Liver (tissue), 9 donors: ENCODE measurements around the gene CSPG5. TPM values are rescaled to one million over a fixed set of nuclear protein-coding genes. Genes with fewer than 3 reads are reported as not detected.

Experiments used
- DNase-seq: peaks from one replicate; pipeline ENCODE4 v3.0.0-alpha.2; 2017; ENCODE audit warnings: low spot score
- H3K27ac ChIP-seq, 2 donors: one replicate each; pipeline ENCODE4 v1.7.0; 2013; ENCODE audit warnings: inconsistent platforms in 2 of 2, low read length in 2 of 2, control low read depth in 1 of 2, low read depth in 1 of 2, mild to moderate bottlenecking in 1 of 2
- H3K27me3 ChIP-seq, 4 donors: one replicate each; pipeline versions ENCODE4 v1.6.1 to v1.7.0; 2013; ENCODE audit warnings: low read length in 3 of 4, inconsistent platforms in 1 of 4, mild to moderate bottlenecking in 1 of 4, moderate library complexity in 1 of 4; ENCODE audit not compliant: control insufficient read depth in 4 of 4, insufficient read depth in 4 of 4
- H3K36me3 ChIP-seq, 4 donors: one replicate each; pipeline versions ENCODE4 v1.6.1 to v1.7.0; 2013; ENCODE audit warnings: low read length in 3 of 4, mild to moderate bottlenecking in 3 of 4, low read depth in 1 of 4, moderate library complexity in 1 of 4; ENCODE audit not compliant: control insufficient read depth in 4 of 4, insufficient read depth in 3 of 4
- H3K4me1 ChIP-seq, 4 donors: one replicate each; pipeline versions ENCODE4 v1.6.1 to v1.7.0; 2013; ENCODE audit warnings: low read length in 3 of 4, mild to moderate bottlenecking in 3 of 4, moderate library complexity in 1 of 4; ENCODE audit not compliant: control insufficient read depth in 4 of 4, insufficient read depth in 4 of 4
- H3K4me3 ChIP-seq, 3 donors: one replicate each; pipeline versions ENCODE4 v1.6.1 to v1.7.0; 2013; ENCODE audit warnings: low read length in 3 of 3, control low read depth in 1 of 3, low read depth in 1 of 3, mild to moderate bottlenecking in 1 of 3
- H3K9ac ChIP-seq, 2 donors: one replicate each; pipeline ENCODE4 v1.7.0; 2013; ENCODE audit warnings: low read length in 2 of 2, mild to moderate bottlenecking in 2 of 2, moderate library complexity in 2 of 2, control low read depth in 1 of 2, low read depth in 1 of 2
- H3K9me3 ChIP-seq, 4 donors: one replicate each; pipeline versions ENCODE4 v1.6.1 to v1.7.0; 2013; ENCODE audit warnings: low read length in 3 of 4; ENCODE audit not compliant: control insufficient read depth in 4 of 4
- ATF3 ChIP-seq: IDR thresholded peaks from 2 replicates; pipeline ENCODE4 v1.6.1; 2016; ENCODE audit warnings: antibody characterized with exemption
- EGR1 ChIP-seq, 2 donors: IDR thresholded peaks; 2 replicates each; pipeline ENCODE4 v1.6.1; 2016 to 2018; ENCODE audit warnings: antibody characterized with exemption in 2 of 2, low read depth in 2 of 2
- FOXA1 ChIP-seq: IDR thresholded peaks from 2 replicates; pipeline ENCODE4 v1.6.1; 2016; ENCODE audit warnings: antibody characterized with exemption
- FOXA2 ChIP-seq: IDR thresholded peaks from 2 replicates; pipeline ENCODE4 v1.6.1; 2016; ENCODE audit warnings: antibody characterized with exemption
- GABPA ChIP-seq, 2 donors: IDR thresholded peaks in 1 of 2; conservative IDR thresholded peaks in 1 of 2; 2 replicates each; pipeline ENCODE4 v1.6.1; 2016; ENCODE audit warnings: antibody characterized with exemption in 2 of 2, mild to moderate bottlenecking in 1 of 2, moderate library complexity in 1 of 2
- HNF4A ChIP-seq, 2 donors: conservative IDR thresholded peaks; 2 replicates each; pipeline ENCODE4 v1.6.1; 2016; ENCODE audit warnings: antibody characterized with exemption in 2 of 2, mild to moderate bottlenecking in 2 of 2
- HNF4G ChIP-seq: IDR thresholded peaks from 2 replicates; pipeline ENCODE4 v1.6.1; 2016; ENCODE audit warnings: antibody characterized with exemption
- JUND ChIP-seq, 2 donors: IDR thresholded peaks; 2 replicates each; pipeline ENCODE4 v1.6.1; 2016; ENCODE audit warnings: antibody characterized with exemption in 2 of 2
- MAX ChIP-seq: IDR thresholded peaks from 2 replicates; pipeline ENCODE4 v1.6.1; 2016; ENCODE audit warnings: antibody characterized with exemption
- NR2F2 ChIP-seq: IDR thresholded peaks from 2 replicates; pipeline ENCODE4 v1.6.1; 2016; ENCODE audit warnings: antibody characterized with exemption
- RAD21 ChIP-seq, 2 donors: IDR thresholded peaks; 2 replicates each; pipeline ENCODE4 v1.6.1; 2016; ENCODE audit warnings: antibody characterized with exemption in 2 of 2, mild to moderate bottlenecking in 2 of 2
- RXRA ChIP-seq, 2 donors: IDR thresholded peaks; 2 replicates each; pipeline ENCODE4 v1.6.1; 2017 to 2018; ENCODE audit warnings: antibody characterized with exemption in 2 of 2, mild to moderate bottlenecking in 1 of 2
- SP1 ChIP-seq: IDR thresholded peaks from 2 replicates; pipeline ENCODE4 v1.6.1; 2018; ENCODE audit warnings: antibody characterized with exemption, mild to moderate bottlenecking
- TAF1 ChIP-seq: conservative IDR thresholded peaks from 2 replicates; pipeline ENCODE4 v1.6.1; 2016; ENCODE audit warnings: antibody characterized with exemption, mild to moderate bottlenecking
- YY1 ChIP-seq: IDR thresholded peaks from 2 replicates; pipeline ENCODE4 v1.6.1; 2016; ENCODE audit warnings: antibody characterized with exemption, mild to moderate bottlenecking
- ZBTB33 ChIP-seq: IDR thresholded peaks from 2 replicates; pipeline ENCODE4 v1.6.1; 2016; ENCODE audit warnings: antibody characterized with exemption
- WGBS: extraction: QIAGEN DNeasy Blood & Tissue Kit; methylation state at CpG from one replicate; pipeline ENCODE4 v1.1.7; 2013; 5-methylcytosine and 5-hydroxymethylcytosine counted together
- polyA plus RNA-seq, 2 donors: library from polyadenylated mRNA; stranded (reverse) in 1 of 2; unstranded in 1 of 2; fragments of 200-250 nt in 1 of 2; fragments of >200 nt in 1 of 2; fragmentation: Nextera tagmentation in 1 of 2; extraction: Ambion mirVana in 1 of 2; gene quantifications; one replicate each; pipeline versions ENCODE4 v1.2.1 to v1.2.3, GENCODE V29; 2013 to 2015
- total RNA-seq, 2 donors: library from RNA; depleted of rRNA; stranded (reverse); fragments of >200 nt; gene quantifications; one replicate each; pipeline ENCODE4 v1.2.3, GENCODE V29; 2014
- TF ChIP-seq, protein P1 (sequence below): IDR thresholded peaks from 2 replicates; pipeline ENCODE4 v1.6.1; 2016; ENCODE audit warnings: antibody characterized with exemption, mild to moderate bottlenecking
- TF ChIP-seq, protein P2 (sequence below): fragments of 150-350 bp; IDR thresholded peaks from 2 replicates; pipeline ENCODE4 v1.5.1; 2017; ENCODE audit warnings: improper control_type of control experiment, low read depth, low read length; ENCODE audit not compliant: missing input control
- donor health status: healthy.
- donor health status: healthy.
- donor health status: healthy.
- donor health status: healthy.
- donor health status: healthy.

CSPG5 gene
- total and polyA plus RNA-seq, 4 donors: 0.25 to 0.42 (median 0.33) TPM; not detected in 1

DNA sequence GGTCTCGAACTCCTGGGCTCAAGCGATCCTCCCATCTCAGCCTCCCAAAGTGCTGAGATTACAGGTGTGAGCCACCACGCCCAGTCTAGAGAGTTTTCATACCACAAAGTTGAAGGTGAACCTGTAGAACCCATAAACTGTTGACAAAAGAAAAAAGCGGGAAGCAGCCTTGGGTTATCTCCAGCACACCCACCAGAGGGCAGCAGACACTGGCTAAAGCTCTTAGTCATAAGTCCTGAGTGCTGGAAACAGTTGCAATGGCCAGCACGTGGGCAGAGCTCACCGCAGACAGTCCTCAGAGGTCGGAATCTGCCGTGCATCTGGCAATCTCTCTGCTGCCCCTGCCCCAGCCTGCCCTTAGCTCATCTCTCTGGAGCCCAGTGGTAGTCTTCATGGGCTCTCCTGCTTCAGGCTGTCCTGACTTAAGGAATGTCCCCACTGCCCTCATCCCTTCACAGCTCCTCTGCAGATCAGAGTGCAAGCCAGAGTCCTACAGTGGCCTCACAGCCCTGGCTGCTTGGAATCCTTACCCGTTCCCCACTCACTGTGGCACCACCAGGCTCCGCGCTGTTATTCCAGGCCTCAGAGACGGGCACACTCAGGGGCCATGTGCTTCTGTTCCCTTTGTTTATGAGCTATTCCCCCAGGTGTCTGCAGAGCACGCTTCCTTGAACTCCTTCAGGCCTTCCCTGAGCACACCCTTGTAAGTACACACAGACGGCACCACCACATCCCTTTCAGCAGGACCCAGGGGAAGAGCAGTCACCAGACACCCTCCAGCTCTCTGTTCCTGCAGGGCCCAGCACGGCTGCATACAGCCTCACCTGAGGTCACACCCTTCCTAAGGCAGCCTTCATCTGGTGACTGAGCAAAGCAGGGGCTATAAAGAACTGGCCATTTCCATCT is 56.3 kb downstream of the CSPG5 start:
- 34% methylated on average over 15 of the region's 15 CpGs for WGBS
- H3K27me3 ChIP-seq: no peaks in the 10 kb centered on the region
- no peaks in the 10 kb centered on the region for H3K36me3 ChIP-seq
- no peak overlapping the region for H3K9ac ChIP-seq
- H3K27ac ChIP-seq: no peak overlapping the region
- H3K4me3 ChIP-seq: no peak overlapping the region
- no peaks in the 10 kb centered on the region for H3K9me3 ChIP-seq
- peaks cover 0 to 6% (median 3%) of the 10 kb centered on the region in 4 donors for H3K4me1 ChIP-seq
- TF ChIP-seq HNF4G (no peak), FOXA2 (no peak), ZBTB33 (no peak), RXRA (IDR thresholded peaks at IDR 0.05) (peak; percentile 10 to 14), MAX (peak; percentile 70), ATF3 (no peak), SP1 (no peak), RAD21 (IDR thresholded peaks at IDR 0.05) (peak; percentile 99), GABPA (IDR thresholded peaks at IDR 0.05 in 1 of 2, conservative IDR thresholded peaks at IDR 0.05 in 1 of 2) (no peak), YY1 (no peak), HNF4A (conservative IDR thresholded peaks at IDR 0.05) (peak in 1 of 2 donors; percentile 21), NR2F2 (no peak), EGR1 (IDR thresholded peaks at IDR 0.05; ENCODE audit: low read depth in 2 of 2) (no peak), JUND (IDR thresholded peaks at IDR 0.05) (no peak), TAF1 (no peak), FOXA1 (peak; percentile 27)
- TF ChIP-seq, protein P1, sequence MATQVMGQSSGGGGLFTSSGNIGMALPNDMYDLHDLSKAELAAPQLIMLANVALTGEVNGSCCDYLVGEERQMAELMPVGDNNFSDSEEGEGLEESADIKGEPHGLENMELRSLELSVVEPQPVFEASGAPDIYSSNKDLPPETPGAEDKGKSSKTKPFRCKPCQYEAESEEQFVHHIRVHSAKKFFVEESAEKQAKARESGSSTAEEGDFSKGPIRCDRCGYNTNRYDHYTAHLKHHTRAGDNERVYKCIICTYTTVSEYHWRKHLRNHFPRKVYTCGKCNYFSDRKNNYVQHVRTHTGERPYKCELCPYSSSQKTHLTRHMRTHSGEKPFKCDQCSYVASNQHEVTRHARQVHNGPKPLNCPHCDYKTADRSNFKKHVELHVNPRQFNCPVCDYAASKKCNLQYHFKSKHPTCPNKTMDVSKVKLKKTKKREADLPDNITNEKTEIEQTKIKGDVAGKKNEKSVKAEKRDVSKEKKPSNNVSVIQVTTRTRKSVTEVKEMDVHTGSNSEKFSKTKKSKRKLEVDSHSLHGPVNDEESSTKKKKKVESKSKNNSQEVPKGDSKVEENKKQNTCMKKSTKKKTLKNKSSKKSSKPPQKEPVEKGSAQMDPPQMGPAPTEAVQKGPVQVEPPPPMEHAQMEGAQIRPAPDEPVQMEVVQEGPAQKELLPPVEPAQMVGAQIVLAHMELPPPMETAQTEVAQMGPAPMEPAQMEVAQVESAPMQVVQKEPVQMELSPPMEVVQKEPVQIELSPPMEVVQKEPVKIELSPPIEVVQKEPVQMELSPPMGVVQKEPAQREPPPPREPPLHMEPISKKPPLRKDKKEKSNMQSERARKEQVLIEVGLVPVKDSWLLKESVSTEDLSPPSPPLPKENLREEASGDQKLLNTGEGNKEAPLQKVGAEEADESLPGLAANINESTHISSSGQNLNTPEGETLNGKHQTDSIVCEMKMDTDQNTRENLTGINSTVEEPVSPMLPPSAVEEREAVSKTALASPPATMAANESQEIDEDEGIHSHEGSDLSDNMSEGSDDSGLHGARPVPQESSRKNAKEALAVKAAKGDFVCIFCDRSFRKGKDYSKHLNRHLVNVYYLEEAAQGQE: no peak
- TF ChIP-seq, protein P2, sequence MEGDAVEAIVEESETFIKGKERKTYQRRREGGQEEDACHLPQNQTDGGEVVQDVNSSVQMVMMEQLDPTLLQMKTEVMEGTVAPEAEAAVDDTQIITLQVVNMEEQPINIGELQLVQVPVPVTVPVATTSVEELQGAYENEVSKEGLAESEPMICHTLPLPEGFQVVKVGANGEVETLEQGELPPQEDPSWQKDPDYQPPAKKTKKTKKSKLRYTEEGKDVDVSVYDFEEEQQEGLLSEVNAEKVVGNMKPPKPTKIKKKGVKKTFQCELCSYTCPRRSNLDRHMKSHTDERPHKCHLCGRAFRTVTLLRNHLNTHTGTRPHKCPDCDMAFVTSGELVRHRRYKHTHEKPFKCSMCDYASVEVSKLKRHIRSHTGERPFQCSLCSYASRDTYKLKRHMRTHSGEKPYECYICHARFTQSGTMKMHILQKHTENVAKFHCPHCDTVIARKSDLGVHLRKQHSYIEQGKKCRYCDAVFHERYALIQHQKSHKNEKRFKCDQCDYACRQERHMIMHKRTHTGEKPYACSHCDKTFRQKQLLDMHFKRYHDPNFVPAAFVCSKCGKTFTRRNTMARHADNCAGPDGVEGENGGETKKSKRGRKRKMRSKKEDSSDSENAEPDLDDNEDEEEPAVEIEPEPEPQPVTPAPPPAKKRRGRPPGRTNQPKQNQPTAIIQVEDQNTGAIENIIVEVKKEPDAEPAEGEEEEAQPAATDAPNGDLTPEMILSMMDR: peak; percentile 97
- peak; percentile 80 for DNase-seq
